Activated B cell treated with CpG ODN at 0.5 μM for 24 hours (primary cell): ENCODE results near the gene SEPHS2. TPM values are rescaled to one million over a fixed set of nuclear protein-coding genes. Genes with fewer than 3 reads are reported as not detected.

Experiments
- ATAC-seq: fragments of 200-7000 bp; cut with Tn5 transposase; one replicate; pipeline ENCODE4 v1.10.0; 2021; ENCODE audit warnings: low read depth, mild to moderate bottlenecking, moderate library complexity
- CTCF ChIA-PET: fragments of 350-600 bp; sonication (Branson Sonifier 250); formaldehyde crosslinking; loops from one replicate; lab custom pipeline; 2021; ENCODE audit warnings: antibody characterized with exemption; lab: Charles Lee
- POLR2A ChIA-PET: fragments of 350-600 bp; sonication (Branson Sonifier 250); formaldehyde crosslinking; loops from one replicate; lab custom pipeline; 2021; ENCODE audit warnings: antibody characterized with exemption; lab: Charles Lee
- DNase-seq: peaks from one replicate; pipeline ENCODE4 v3.0.0; 2022
- H3K27ac Mint-ChIP-seq: one replicate; pipeline ENCODE4 v1.8.0; 2020; ENCODE audit warnings: mixed read lengths
- H3K27me3 Mint-ChIP-seq: one replicate; pipeline ENCODE4 v1.8.0; 2021; ENCODE audit warnings: mixed read lengths
- H3K36me3 Mint-ChIP-seq: one replicate; pipeline ENCODE4 v1.8.0; 2021; ENCODE audit warnings: low read depth, mixed read lengths
- H3K4me1 Mint-ChIP-seq: one replicate; pipeline ENCODE4 v1.8.0; 2021; ENCODE audit warnings: mixed read lengths
- H3K4me3 Mint-ChIP-seq: one replicate; pipeline ENCODE4 v1.8.0; 2020; ENCODE audit warnings: mild to moderate bottlenecking, mixed read lengths
- H3K9me3 Mint-ChIP-seq: one replicate; pipeline ENCODE4 v1.8.0; 2020; ENCODE audit warnings: mixed read lengths
- CTCF ChIP-seq: fragments of 200-600 bp; IDR thresholded peaks from one replicate; pipeline ENCODE4 v1.8.0; 2022; ENCODE audit warnings: antibody characterized with exemption, mild to moderate bottlenecking
- intact Hi-C: fragments of 100-400 bp; cut with micrococcal nuclease; formaldehyde crosslinking; loops from one replicate; pipeline ENCODE4 v1.15.1; 2024
- total RNA-seq: library from RNA; stranded (reverse); gene quantifications from 2 replicates; pipeline ENCODE4 v1.2.3, GENCODE V29; 2022

Gene SEPHS2
- total RNA-seq, 1 donor from 2014 or later: 80.0 TPM

- ATAC-seq (no peak), DNase-seq (no peak)
- intact Hi-C loops: loop anchor here (5.0 kb wide), 1 partner anchor 233 kb away; no protein-coding TSS in a partner anchor
- POLR2A ChIA-PET: interaction anchor here (0.6 to 10.5 kb wide), 19 partner anchors 10 to 199 kb away, joined by 3 to 421 read pairs (median 7); partner anchors contain the start of genes DCTPP1, FBRS, ITGAL and SEPHS2
- TF ChIP-seq CTCF: no peak
- H3K4me1 Mint-ChIP-seq: peaks cover 60% of the 10 kb centered on the region
- peak overlapping the region; percentile 66 for H3K4me3 Mint-ChIP-seq
- no peaks in the 10 kb centered on the region for H3K9me3 Mint-ChIP-seq
- CTCF ChIA-PET: interaction anchor here (1.2 to 2.6 kb wide), 6 partner anchors 10 to 76 kb away, joined by 3 to 15 read pairs (median 8); partner anchors contain the start of genes ITGAL, SEPHS2 and ZNF747
- no peaks in the 10 kb centered on the region for H3K27me3 Mint-ChIP-seq
- H3K36me3 Mint-ChIP-seq: no peaks in the 10 kb centered on the region
- peak overlapping the region; percentile 96 for H3K27ac Mint-ChIP-seq
Observed at GRCh38 chr16:30459456-30459855, 13.8 kb upstream of the SEPHS2 start.

- Mint-ChIP-seq H3K36me3 (no peaks in the 10 kb centered on the region), H3K9me3 (no peaks in the 10 kb centered on the region), H3K4me3 (peak overlapping the region; percentile 66), H3K4me1 (peaks cover 65% of the 10 kb centered on the region), H3K27me3 (no peaks in the 10 kb centered on the region), H3K27ac (peak overlapping the region; percentile 96)
- ATAC-seq: peak; percentile 92
- DNase-seq: peak; percentile 69
- CTCF ChIA-PET: interaction anchor here (1.2 to 2.6 kb wide), 6 partner anchors 9 to 76 kb away, joined by 3 to 15 read pairs (median 8); partner anchors contain the start of genes ITGAL, SEPHS2 and ZNF747
- POLR2A ChIA-PET: interaction anchor here (0.5 to 10.5 kb wide), 24 partner anchors 9 to 1117 kb away, joined by 3 to 421 read pairs (median 6); partner anchors contain the start of genes DCTPP1, FBRS, ITGAL and SEPHS2
- TF ChIP-seq CTCF: no peak
- intact Hi-C loops: loop anchor here (1.0 to 5.0 kb wide), 2 partner anchors 14 to 234 kb away; partner anchors contain the start of gene ITGAL
Observed at GRCh38 chr16:30458561-30459394, 13.1 kb upstream of the SEPHS2 start.

GRCh38 chr16:30457743-30458560 lies 12.3 kb upstream of the SEPHS2 start:
- DNase-seq: no peak
- Mint-ChIP-seq H3K27ac (peak overlapping the region; percentile 96), H3K27me3 (no peaks in the 10 kb centered on the region), H3K9me3 (no peaks in the 10 kb centered on the region), H3K4me3 (peak overlapping the region; percentile 66), H3K4me1 (peaks cover 69% of the 10 kb centered on the region), H3K36me3 (no peaks in the 10 kb centered on the region)
- CTCF ChIA-PET: interaction anchor here (1.2 to 2.6 kb wide), 8 partner anchors 8 to 77 kb away, joined by 3 to 15 read pairs (median 8); partner anchors contain the start of genes DCTPP1, ITGAL, SEPHS2 and ZNF747
- intact Hi-C loops: loop anchor here (1.0 to 5.0 kb wide), 2 partner anchors 14 to 234 kb away; partner anchors contain the start of gene ITGAL
- POLR2A ChIA-PET: interaction anchor here (0.5 to 10.5 kb wide), 26 partner anchors 8 to 237 kb away, joined by 3 to 421 read pairs (median 6); partner anchors contain the start of genes DCTPP1, FBRS, ITGAL and SEPHS2
- TF ChIP-seq CTCF: no peak
- ATAC-seq: no peak

GRCh38 chr16:30457256-30457655 lies 11.6 kb upstream of the SEPHS2 start:
- no peaks in the 10 kb centered on the region for H3K9me3 Mint-ChIP-seq
- H3K4me3 Mint-ChIP-seq: no peak overlapping the region
- H3K36me3 Mint-ChIP-seq: no peaks in the 10 kb centered on the region
- CTCF ChIA-PET: interaction anchor here (1.6 to 2.6 kb wide), 4 partner anchors 8 to 78 kb away, joined by 7 to 14 read pairs (median 9); partner anchors contain the start of genes DCTPP1 and ZNF747
- intact Hi-C loops: loop anchor here (5.0 kb wide), 1 partner anchor 235 kb away; no protein-coding TSS in a partner anchor
- TF ChIP-seq CTCF: no peak
- H3K4me1 Mint-ChIP-seq: peaks cover 76% of the 10 kb centered on the region
- DNase-seq (no peak), ATAC-seq (no peak)
- no peaks in the 10 kb centered on the region for H3K27me3 Mint-ChIP-seq
- H3K27ac Mint-ChIP-seq: peak overlapping the region; percentile 96
- POLR2A ChIA-PET: interaction anchor here (0.6 to 10.5 kb wide), 13 partner anchors 9 to 237 kb away, joined by 3 to 421 read pairs (median 6); partner anchors contain the start of genes DCTPP1, ITGAL and ZNF747
